Islet precursor cell (in vitro differentiated cells): Measurements from ENCODE around the gene TDRD12.
"Not testable (repeated sequence)": the region's sequence is repeated elsewhere in the genome, so short reads cannot be mapped to it uniquely, and the experiment has no call there.

ENCODE experiments used
- DNase-seq: peaks from one replicate; pipeline ENCODE4 v3.0.0-alpha.2; 2018

TDRD12 gene

DNA sequence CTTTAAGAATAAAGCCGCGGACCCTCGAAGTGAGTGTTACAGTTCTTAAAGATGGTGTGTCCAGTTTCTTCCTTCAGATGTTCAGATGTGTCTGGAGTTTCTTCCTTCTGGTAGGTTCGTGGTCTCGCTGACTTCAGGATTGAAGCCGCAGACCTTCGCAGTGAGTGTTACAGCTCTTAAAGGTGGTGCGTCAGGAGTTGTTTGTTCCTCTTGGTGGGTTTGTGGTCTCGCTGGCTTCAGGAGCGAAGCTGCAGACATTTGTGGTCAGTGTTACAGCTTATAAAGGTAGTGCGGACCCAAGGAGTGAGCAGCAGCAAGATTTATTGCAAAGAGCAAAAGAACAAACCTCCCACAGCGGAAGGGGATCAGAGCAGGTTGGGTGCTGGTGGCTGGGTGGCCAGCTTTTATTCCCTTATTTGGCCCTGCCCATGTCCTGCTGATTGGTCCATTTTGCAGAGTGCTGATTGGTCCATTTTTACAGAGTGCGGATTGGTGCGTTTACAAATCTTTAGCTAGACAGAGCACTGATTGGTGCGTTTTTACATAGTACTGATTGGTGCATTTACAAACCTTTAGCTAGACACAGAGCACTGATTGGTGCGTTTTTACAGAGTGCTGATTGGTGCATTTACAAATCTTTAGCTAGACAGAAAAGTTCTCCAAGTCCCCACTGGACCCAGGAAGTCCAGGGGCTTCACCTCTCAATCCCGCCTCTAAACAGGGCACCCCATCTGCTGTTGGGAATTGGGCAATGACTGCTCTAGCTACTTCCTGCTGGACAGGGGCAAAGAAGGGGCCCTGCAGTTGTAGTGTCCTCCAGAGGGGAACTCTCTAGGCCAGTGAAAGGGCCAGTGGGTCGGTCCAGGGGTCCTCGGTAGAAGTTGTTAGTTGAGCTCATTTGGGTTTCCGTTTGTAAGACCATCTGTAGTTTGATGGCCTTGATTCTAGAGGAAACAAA is 26.1 kb upstream of the TDRD12 start:
- not testable (repeated sequence) for DNase-seq

DNA sequence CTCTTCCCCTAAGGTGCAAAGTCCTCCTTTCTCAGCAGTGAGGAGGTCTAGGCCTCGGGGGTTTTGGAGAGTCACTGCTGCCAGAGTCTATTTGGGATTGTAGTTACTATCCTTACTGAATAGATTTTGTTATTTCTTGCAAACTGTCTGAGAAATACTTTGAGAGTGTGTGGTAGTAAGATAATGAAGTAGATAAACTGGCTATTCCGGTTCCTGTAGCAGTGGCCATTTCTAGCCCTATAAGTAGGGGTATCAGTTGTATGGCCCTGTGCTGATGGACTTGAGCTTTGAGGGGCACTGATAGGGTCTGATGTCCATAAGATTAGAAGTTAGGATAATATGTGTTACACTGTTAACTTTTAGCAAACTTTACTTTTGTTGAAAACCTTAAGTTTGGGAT is 25.3 kb upstream of the TDRD12 start:
- not testable (repeated sequence) for DNase-seq

- not testable (repeated sequence) for DNase-seq
These were observed 24.7 kb upstream of the TDRD12 start for GRCh38 chr19:32694851-32695250.

DNA sequence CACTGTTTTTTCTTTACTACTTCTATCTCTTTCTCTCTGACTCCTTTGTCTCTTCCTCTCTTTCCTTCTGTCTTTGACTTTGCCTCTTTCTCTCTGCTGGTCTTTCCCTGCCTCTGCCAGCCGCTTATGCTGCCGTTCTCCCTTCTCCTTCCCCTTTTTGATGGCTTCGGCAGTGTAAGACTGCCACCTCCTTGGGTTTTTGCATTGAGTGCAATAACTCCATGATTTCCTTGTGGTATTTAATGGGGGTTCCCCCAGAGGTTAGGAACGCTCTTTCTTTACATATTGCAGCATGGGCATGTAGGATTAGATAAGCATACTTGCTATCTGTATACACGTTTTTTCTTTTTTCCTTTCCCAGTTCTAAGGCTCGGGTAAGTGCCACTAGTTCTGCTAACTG is 24.1 kb upstream of the TDRD12 start:
- DNase-seq: not testable (repeated sequence)

DNA sequence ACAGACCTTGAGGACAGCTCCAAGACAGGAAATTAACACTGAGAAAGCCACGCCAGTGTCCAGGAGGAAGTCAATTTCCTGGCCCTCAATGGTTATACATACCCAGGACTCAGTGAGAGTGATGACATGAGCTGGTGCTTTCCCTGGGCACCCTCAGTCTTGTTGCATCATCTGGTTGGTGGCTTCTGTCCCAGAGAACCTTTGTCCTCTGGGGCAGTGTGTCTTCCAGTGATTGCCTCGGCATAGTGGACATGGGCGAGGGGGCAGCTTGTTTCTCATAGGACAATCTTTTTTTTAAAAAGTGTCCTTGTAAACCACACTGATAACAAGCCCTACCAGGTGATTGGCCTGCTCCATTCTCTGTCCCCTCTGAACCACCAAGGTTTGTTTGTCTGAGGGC is 22.8 kb upstream of the TDRD12 start:
- DNase-seq: not testable (repeated sequence)

DNA sequence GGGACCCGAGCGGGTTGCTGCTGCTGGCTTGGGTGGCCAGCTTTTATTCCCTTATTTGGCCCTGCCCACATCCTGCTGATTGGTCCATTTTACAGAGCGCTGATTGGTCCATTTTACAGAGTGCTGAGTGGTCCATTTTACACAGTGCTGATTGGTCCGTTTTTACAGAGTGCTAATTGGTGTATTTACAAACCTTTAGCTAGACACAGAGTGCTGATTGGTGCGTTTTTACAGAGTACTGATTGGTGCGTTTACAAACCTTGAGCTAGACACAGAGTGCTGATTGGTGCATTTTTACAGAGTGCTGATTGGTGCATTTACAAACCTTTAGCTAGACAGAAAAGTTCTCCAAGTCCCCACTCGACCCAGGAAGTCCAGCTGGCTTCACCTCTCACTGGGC is 19.4 kb upstream of the TDRD12 start:
- DNase-seq: not testable (repeated sequence)

GRCh38 chr19:32702010-32702409 is 17.6 kb upstream of the TDRD12 start:
- peak; percentile 42 for DNase-seq

DNA sequence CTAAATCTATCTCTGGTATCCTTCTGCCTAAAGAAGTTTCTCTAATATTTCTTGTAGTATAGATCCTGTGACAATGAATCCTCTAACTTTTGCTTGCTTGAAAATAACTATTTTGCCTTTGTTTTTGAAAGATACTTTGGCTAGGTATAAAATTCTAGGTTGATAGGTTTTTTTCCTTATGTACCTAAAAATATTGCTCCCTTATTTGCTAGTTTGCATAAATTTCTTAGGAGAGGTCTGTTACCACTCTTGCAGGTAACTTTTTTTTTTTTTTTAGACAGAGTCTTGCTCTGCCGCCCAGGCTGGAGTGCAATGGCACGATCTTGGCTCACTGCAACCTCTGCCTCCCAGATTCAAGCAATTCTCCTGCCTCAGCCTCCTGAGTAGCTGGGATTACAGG is 15.6 kb upstream of the TDRD12 start:
- DNase-seq: not testable (repeated sequence)

GRCh38 chr19:32708457-32708856 is 11.1 kb upstream of the TDRD12 start:
- no peak for DNase-seq

- DNase-seq: no peak
These were observed 10.5 kb upstream of the TDRD12 start for GRCh38 chr19:32709032-32709431.

DNA sequence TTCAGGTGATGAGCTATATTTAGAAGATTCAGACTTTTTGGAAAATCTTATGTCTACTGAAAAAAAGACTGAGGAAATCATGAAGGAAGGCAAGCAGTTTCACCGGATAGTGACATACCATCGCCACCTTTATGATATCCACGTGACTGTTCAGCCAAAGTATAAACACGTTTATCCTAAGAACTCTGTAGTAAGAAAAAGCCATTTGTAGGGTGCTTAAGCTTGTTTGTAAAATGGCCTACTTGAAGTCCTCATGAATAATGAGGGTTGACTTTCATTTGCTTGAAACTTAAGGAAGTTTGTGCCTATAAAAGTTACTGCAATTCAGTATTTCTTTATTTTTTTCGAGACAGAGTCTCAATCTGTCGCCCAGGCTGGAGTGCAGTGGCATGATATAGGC is 7.8 kb upstream of the TDRD12 start:
- DNase-seq: no peak

DNA sequence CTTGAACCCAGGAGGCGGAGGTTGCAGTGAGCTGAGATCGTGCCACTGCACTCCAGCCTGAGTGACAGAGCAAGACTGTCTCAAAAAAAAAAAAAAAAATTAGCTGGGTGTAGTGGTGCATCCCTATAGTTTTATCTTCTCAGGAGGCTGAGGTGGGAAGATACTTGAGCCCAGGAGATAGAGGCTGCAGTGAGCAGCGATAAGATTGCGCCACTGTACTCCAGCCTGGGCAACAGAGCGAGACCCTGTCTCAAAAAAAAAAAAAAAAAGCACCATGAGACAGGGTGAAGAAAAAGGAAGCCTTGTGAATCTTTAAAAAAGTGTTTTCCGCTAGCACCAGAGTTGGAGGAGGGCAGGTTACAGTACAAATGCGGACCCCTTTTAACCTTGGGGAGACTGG is 3.4 kb upstream of the TDRD12 start:
- DNase-seq: not testable (repeated sequence)

GRCh38 chr19:32717496-32717895 is 2.1 kb upstream of the TDRD12 start:
- no peak for DNase-seq

GRCh38 chr19:32718286-32718685 is 1.3 kb upstream of the TDRD12 start:
- DNase-seq: no peak

DNA sequence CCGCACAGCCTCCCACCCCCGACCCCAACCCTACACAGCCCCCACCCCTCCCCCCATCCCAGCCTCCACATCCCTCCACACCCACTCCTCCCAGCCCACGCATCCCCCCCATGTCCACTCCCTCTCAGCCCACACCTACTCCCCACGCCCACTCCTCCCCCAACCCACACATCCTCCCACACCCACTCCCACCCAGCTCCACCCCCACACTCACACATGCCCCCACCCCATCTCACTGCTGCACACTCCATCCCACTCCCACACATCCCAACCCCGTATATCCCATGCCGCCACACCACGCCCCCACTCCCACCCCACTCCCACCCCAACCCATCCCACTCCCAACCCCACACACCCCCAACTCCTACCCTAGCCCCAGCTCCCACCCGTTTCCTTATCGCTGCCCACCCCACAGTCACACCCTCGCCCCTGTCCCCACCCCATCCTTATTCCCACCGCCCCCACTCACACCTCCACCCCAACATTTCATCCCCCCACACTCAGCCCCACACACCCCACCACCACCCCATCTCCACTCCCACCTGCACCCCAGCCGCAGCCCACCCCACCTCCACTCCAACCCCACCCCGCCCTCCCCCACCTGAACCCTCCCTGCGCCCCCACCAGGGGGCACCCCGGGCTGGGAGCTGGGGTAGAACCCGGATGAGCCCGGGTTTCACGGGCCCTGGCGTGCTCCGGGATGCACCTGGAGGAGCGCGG is 809 bp downstream of the TDRD12 start:
- no peak for DNase-seq

DNA sequence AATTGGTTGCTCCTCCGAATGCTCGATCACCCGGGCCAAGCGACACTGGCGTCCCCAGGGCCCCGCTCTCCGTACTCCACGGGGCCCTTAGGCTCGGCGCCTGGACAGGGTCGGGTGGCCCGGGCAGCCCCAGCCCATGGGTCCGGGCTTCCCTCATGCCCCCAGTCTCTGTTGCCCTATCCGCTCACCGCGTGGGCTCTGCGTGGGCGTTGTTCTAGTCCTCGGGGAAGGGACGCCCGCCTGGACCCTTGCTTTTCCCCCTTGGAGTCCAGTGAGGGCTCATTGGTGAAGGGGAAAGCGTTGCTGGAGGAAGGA is 1.3 kb downstream of the TDRD12 start:
- no peak for DNase-seq

DNA sequence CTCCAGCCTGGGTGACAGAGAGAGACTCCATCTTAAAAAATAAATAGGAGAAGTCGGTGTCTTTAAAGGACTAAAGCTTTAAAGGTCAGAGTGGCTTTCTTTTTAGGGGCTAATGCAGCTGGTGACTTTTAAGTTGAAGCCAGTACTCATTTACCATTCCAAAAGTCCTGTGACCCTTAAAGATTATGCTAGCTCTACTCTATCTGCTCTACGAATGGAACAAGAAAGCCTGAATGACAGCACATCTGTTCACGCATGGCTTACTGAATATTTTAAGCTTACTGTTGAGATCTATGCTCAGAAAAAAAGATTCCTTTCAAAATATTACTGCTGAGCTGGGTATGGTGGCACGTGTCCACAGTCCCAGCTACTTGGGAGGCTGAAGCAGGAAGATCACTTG is 16.4 kb downstream of the TDRD12 start:
- no peak for DNase-seq

- no peak for DNase-seq
These were observed 23.5 kb downstream of the TDRD12 start for GRCh38 chr19:32743021-32743420.

DNA sequence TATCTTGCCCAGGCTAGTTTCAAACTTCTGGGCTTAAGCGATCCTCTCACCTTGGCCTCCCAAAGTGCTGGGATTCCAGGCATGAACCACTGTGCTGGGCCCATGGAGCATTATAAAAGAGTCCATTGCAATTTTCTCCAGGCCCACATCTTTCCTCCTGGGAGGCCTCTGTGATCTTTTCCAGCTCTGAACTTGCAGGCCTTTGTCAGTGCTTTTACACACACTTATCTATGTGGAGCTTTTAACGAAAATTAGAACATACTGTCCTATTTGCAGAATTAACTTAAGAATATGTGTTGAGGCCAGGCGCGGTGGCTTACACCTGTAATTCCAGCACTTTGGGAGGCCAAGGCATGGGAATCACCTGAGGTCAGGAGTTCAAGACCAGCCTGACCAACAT is 23.9 kb downstream of the TDRD12 start:
- DNase-seq: no peak

DNA sequence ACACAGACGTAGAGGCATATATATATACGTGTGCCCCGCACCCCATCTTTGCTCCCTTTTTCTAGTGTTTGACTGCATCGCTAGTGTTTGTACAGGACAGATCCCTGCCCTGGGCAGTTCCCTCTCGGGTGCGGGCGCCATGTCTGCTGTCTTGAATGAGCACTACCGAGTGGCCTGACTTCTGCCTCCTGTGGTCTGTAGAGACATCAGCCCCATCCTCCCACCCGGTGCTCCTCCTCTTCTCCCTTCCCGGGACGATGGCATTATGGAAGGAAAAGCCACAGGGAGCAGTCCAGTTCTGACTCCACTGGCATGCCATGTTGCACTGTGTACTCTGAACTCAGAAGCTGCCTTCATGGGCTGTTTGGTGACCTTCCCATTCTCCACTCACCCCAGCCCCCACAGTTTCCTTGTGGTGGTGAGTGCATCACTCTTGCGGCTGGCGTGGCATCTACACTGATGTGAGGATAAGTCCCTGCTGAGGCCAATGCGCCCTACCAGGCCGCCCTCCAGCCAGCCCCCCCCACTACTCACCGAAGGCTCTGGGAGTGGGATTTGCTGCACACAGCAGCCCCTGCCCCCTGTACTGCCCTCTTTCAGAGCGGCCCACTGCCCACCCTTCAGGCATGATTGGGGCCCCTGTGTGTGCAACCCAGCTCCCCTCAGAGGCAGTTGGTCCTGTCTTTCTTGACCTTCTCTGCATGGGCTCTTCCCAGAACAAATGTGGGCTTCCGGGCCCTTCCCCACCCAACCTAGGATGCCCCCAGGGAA is 25.2 kb downstream of the TDRD12 start:
- DNase-seq: no peak

DNA sequence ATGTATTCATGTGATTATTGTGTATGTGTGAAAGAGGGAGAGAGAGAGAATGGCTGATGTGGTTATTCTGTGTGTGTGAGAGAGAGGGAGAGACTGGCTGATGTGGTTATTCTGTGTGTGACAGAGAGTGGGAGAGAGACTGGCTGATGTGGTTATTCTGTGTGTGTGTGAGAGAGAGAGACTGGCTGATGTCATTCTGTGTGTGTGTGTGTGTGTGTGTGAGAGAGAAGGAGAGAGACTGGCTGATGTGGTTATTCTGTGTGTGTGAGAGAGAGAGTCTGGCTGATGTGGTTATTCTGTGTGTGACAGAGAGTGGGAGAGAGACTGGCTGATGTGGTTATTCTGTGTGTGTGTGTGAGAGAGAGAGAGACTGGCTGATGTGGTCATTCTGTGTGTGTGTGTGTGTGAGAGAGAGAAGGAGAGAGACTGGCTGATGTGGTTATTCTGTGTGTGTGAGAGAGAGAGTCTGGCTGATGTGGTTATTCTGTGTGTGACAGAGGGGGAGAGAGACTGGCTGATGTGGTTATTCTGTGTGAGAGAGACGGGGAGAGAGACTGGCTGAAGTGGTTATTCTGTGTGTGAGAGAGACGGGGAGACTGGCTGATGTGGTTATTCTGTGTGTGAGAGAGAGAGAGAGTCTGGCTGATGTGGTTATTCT is 26.2 kb downstream of the TDRD12 start:
- not testable (repeated sequence) for DNase-seq

DNA sequence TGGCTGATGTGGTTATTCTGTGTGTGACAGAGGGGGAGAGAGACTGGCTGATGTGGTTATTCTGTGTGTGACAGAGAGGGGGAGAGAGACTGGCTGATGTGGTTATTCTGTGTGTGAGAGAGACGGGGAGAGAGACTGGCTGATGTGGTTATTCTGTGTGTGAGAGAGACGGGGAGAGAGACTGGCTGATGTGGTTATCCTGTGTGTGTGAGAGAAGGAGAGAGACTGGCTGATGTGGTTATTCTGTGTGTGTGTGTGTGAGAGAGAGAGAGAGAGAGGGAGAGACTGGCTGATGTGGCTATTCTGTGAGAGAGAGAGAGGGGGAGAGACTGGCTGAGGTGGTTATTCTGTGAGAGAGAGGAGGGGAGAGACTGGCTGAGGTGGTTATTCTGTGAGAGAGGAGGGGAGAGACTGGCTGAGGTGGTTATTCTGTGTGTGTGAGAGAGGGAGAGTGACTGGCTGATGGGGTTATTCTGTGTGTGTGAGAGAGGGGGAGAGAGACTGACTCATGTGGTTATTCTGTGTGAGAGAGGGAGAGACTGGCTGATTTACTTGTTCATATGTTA is 27.1 kb downstream of the TDRD12 start:
- not testable (repeated sequence) for DNase-seq

DNA sequence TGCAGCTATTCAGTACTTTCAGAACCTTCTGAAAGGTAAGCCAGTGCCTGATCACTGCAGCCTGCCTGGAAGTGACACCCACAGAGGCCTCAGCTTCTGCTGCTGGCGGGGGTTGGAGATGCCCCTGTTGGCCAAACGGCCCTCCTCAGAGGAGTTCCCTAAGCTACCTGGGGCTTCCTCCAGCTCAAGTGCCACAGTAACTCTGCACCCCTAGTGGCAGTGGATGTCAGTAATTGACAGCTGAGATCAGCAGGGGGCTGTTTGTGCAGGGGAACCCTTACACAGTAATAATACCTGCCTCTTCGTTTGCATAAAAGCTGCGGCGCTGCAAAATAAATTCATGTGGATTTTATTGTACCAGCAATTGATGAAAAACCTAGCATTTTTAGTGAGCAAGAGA is 28.9 kb downstream of the TDRD12 start:
- DNase-seq: no peak
